OCI-LY7 (cell line): ENCODE measurements around the gene EXOC6B.

Experiments used
- EZH2phosphoT487 ChIP-seq: fragments of 200-600 bp; sonication (generic); IDR thresholded peaks from 2 replicates; pipeline ENCODE4 v1.6.1; 2018; ENCODE audit warnings: low read depth, borderline replicate concordance, mild to moderate bottlenecking, mixed run types, antibody characterized with exemption, low read length, moderate library complexity, mixed read lengths
- TF ChIP-seq, protein P1 (sequence below): fragments of 200-600 bp; sonication (generic); conservative IDR thresholded peaks from 2 replicates; pipeline ENCODE4 v1.5.1; 2014; ENCODE audit warnings: mild to moderate bottlenecking, antibody characterized with exemption, low read length, moderate library complexity, mixed read lengths

DNA sequence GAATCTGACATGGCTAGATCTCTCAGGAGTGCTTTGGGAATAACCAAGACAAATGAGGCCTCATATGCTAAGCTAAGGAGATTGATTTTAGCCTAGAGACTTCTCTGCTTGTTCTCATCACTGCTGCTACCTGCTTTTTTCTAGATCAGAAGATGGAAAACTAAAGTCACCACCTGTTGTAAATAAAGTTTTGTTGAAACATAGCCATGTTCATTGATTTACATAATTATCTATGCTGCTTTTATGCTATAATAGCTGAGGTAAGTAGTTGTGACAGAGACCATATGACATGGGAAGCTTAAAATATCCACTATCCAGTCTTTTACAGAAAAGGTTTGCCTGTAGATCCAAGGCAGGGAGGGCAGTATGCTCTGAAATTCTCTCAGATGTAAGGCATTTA is 632.1 kb downstream of the EXOC6B start:
- TF ChIP-seq, protein P1, sequence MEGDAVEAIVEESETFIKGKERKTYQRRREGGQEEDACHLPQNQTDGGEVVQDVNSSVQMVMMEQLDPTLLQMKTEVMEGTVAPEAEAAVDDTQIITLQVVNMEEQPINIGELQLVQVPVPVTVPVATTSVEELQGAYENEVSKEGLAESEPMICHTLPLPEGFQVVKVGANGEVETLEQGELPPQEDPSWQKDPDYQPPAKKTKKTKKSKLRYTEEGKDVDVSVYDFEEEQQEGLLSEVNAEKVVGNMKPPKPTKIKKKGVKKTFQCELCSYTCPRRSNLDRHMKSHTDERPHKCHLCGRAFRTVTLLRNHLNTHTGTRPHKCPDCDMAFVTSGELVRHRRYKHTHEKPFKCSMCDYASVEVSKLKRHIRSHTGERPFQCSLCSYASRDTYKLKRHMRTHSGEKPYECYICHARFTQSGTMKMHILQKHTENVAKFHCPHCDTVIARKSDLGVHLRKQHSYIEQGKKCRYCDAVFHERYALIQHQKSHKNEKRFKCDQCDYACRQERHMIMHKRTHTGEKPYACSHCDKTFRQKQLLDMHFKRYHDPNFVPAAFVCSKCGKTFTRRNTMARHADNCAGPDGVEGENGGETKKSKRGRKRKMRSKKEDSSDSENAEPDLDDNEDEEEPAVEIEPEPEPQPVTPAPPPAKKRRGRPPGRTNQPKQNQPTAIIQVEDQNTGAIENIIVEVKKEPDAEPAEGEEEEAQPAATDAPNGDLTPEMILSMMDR: no peak
- no peak for TF ChIP-seq EZH2phosphoT487
